Measurements from ENCODE around the gene IFNLR1. TPM values are rescaled to one million over a fixed set of nuclear protein-coding genes. Genes with fewer than 3 reads are reported as not detected.

IFNLR1 gene
- polyA plus RNA-seq, 3 donors = not detected

DNA sequence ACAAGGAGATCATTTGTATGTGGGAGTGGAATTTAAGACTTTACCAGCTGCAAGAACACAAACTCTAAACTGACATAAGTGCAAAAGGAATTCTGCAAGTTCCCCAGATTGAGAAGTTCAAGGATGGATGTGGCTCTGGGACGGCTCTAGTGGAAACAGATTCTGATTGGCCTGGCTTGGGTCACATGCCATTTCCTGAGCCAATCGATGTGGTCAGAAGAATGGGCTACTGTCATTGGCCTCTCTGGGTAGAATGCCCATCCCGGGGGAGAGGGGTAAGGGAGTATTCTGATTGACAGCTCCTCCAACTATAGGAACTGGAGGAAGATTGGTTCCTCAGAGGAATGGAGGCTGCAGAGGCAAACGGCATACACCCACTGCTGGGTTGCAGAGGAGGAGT is 6.0 kb upstream of the IFNLR1 start:
- H3K79me2 ChIP-seq (ENCODE audit: insufficient read depth, low read length) = no peaks in the 10 kb centered on the region
- peak overlapping the region in 1 of 7 donors; percentile 66 for H3K27ac Mint-ChIP-seq
- H3K4me1 ChIP-seq (ENCODE audit: control insufficient read depth in 1 of 2, insufficient read depth in 2 of 2, low read length in 2 of 2) = peaks cover 72 to 84% of the 10 kb centered on the region in 2 donors
- H3K27me3 ChIP-seq (ENCODE audit: control insufficient read depth in 2 of 2, insufficient read depth in 2 of 2, low read length in 2 of 2) = peaks cover 0 to 8% of the 10 kb centered on the region in 2 donors
- H3K4me3 Mint-ChIP-seq = no peak overlapping the region
- TF ChIP-seq, protein P1, sequence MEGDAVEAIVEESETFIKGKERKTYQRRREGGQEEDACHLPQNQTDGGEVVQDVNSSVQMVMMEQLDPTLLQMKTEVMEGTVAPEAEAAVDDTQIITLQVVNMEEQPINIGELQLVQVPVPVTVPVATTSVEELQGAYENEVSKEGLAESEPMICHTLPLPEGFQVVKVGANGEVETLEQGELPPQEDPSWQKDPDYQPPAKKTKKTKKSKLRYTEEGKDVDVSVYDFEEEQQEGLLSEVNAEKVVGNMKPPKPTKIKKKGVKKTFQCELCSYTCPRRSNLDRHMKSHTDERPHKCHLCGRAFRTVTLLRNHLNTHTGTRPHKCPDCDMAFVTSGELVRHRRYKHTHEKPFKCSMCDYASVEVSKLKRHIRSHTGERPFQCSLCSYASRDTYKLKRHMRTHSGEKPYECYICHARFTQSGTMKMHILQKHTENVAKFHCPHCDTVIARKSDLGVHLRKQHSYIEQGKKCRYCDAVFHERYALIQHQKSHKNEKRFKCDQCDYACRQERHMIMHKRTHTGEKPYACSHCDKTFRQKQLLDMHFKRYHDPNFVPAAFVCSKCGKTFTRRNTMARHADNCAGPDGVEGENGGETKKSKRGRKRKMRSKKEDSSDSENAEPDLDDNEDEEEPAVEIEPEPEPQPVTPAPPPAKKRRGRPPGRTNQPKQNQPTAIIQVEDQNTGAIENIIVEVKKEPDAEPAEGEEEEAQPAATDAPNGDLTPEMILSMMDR (IDR thresholded peaks at IDR 0.05) = no peak
- peaks cover 2 to 15% (median 6%) of the 10 kb centered on the region in 7 donors for H3K9me3 Mint-ChIP-seq
- intact Hi-C loops (cut with micrococcal nuclease) = loop anchor here in 1 of 2 donors (5.0 to 10.0 kb wide), 2 partner anchors 342 to 449 kb away; partner anchors contain the start of gene SRRM1
- no peak overlapping the region for H3K4me3 ChIP-seq (replicated peaks in 1 of 3; ENCODE audit: low read depth in 2 of 3, low read length in 3 of 3)
- H4K20me1 ChIP-seq (ENCODE audit: insufficient read depth, low read length) = no peaks in the 10 kb centered on the region
- H3K4me1 Mint-ChIP-seq = peaks cover 73% of the 10 kb centered on the region
- H3K27me3 Mint-ChIP-seq (ENCODE audit: low read depth in 3 of 3) = peaks cover 5 to 24% (median 15%) of the 10 kb centered on the region in 3 donors
- H3K4me2 ChIP-seq (replicated peaks; ENCODE audit: extremely low read depth, low read length, poor library complexity, severe bottlenecking) = no peak overlapping the region
- DNase-seq = no peak
- no peak overlapping the region for H3K27ac ChIP-seq (ENCODE audit: low read depth in 1 of 2, low read length in 2 of 2)
- H3K9ac ChIP-seq (ENCODE audit: insufficient read depth, low read length, poor library complexity, severe bottlenecking) = no peak overlapping the region
- peaks cover 7 to 22% of the 10 kb centered on the region in 2 donors for H3K36me3 Mint-ChIP-seq
- no peaks in the 10 kb centered on the region for H3K36me3 ChIP-seq (replicated peaks in 1 of 2; ENCODE audit: control insufficient read depth in 1 of 2, insufficient read depth in 2 of 2, low read length in 2 of 2)
- H3K9me3 ChIP-seq (replicated peaks in 1 of 2; ENCODE audit: control insufficient read depth in 1 of 2, insufficient read depth in 1 of 2, low read length in 2 of 2) = no peaks in the 10 kb centered on the region
- WGBS (ENCODE audit: insufficient coverage) = 89% methylated on average over 2 of the region's 4 CpGs
- no peak overlapping the region for H2AFZ ChIP-seq (ENCODE audit: insufficient read depth, low read depth, low read length, poor library complexity, severe bottlenecking)

DNA sequence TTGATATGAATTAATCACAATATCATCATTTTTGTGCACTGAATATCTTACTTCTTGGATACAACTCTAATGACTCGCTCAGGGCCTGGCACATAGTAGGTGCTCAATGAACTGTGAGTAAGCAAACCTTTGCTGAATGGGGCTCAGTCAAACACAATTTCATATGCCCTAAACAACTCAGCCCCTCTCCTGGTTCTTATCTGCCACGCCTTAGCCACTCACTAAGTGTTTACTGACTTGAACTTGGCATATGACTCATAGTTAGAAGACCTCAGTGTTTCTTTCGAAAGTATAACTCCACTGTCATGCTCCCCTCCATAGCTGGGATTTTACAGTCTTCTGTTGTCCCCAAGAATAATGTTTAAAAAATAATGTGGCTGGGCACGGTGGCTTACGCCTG is 4.8 kb upstream of the IFNLR1 start:
- TF ChIP-seq, protein P1 (IDR thresholded peaks at IDR 0.05) = no peak
- Histone ChIP-seq H3K4me1 (ENCODE audit: control insufficient read depth in 1 of 2, insufficient read depth in 2 of 2, low read length in 2 of 2) (peaks cover 66 to 84% of the 10 kb centered on the region in 2 donors), H3K4me3 (replicated peaks in 1 of 3; ENCODE audit: low read depth in 2 of 3, low read length in 3 of 3) (no peak overlapping the region), H3K9me3 (replicated peaks in 1 of 2; ENCODE audit: control insufficient read depth in 1 of 2, insufficient read depth in 1 of 2, low read length in 2 of 2) (no peaks in the 10 kb centered on the region), H3K27ac (ENCODE audit: low read depth in 1 of 2, low read length in 2 of 2) (peak overlapping the region in 1 of 2 donors; percentile 73), H3K79me2 (ENCODE audit: insufficient read depth, low read length) (no peaks in the 10 kb centered on the region), H2AFZ (ENCODE audit: insufficient read depth, low read depth, low read length, poor library complexity, severe bottlenecking) (no peak overlapping the region), H4K20me1 (ENCODE audit: insufficient read depth, low read length) (no peaks in the 10 kb centered on the region), H3K4me2 (replicated peaks; ENCODE audit: extremely low read depth, low read length, poor library complexity, severe bottlenecking) (no peak overlapping the region), H3K27me3 (ENCODE audit: control insufficient read depth in 2 of 2, insufficient read depth in 2 of 2, low read length in 2 of 2) (peaks cover 3 to 17% of the 10 kb centered on the region in 2 donors), H3K36me3 (replicated peaks in 1 of 2; ENCODE audit: control insufficient read depth in 1 of 2, insufficient read depth in 2 of 2, low read length in 2 of 2) (no peaks in the 10 kb centered on the region), H3K9ac (ENCODE audit: insufficient read depth, low read length, poor library complexity, severe bottlenecking) (no peak overlapping the region)
- Mint-ChIP-seq H3K27ac (peak overlapping the region in 6 of 7 donors; percentile 70 to 96 (median 91)), H3K36me3 (peaks cover 7 to 22% of the 10 kb centered on the region in 2 donors), H3K4me3 (peak overlapping the region in 1 of 2 donors; percentile 21), H3K9me3 (peaks cover 2 to 16% (median 9%) of the 10 kb centered on the region in 7 donors), H3K27me3 (ENCODE audit: low read depth in 3 of 3) (peaks cover 13 to 33% (median 27%) of the 10 kb centered on the region in 3 donors), H3K4me1 (peaks cover 69% of the 10 kb centered on the region)
- intact Hi-C loops (cut with micrococcal nuclease) = loop anchor here in 1 of 2 donors (5.0 to 10.0 kb wide), 2 partner anchors 343 to 450 kb away; partner anchors contain the start of gene SRRM1
- peak; percentile 72 to 87 (median 83) for DNase-seq
- 11% methylated on average over 1 of the region's 5 CpGs for WGBS (ENCODE audit: insufficient coverage)

All from CD14-positive monocyte (primary cell).